GM10248 (cell line): ENCODE data around the gene FLNA.

Experiments used
- CTCF ChIA-PET: fragments of 300-600 bp; sonication (Branson Sonifier 250); formaldehyde crosslinking; extraction: SDS; loops from one replicate; lab custom pipeline; 2021; ENCODE audit warnings: antibody characterized with exemption; lab: Yijun Ruan, JAX
- POLR2A ChIA-PET: fragments of 350-650 bp; sonication (Branson Sonifier 250); formaldehyde crosslinking; extraction: SDS; loops from one replicate; lab custom pipeline; 2020; ENCODE audit warnings: antibody characterized with exemption; lab: Yijun Ruan, JAX
- DNase-seq: peaks from one replicate; pipeline ENCODE4 v3.0.0; 2012; ENCODE audit errors: extremely low spot score
- CTCF ChIP-seq: IDR thresholded peaks from 2 replicates; pipeline ENCODE4 v1.5.1; 2012; ENCODE audit warnings: mild to moderate bottlenecking, low read depth; ENCODE audit errors: extremely low read depth, missing control alignments, control extremely low read depth

FLNA gene

DNA sequence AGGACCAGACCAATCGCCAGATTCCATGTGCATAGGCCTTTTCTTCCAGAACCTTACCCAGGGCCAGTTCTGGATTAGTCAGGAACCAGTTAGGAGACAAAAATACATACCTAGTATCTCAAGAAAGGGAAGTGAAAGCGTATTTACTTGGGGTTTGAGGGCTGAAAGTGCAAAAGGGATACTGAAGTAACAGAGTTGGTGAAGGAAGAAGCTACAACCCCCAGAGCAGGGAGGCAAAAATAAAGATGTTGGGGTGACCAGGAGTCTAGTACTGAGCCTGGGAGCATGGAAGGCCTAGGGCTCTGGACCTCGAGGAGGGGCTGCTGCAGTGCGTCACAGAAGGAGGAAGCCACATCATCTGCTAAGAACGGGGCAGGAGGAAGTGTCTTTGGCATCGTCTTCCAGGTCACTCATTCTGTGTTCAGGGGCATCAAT lies 40.6 kb downstream of the FLNA start:
- TF ChIP-seq CTCF: no peak
- peak; percentile 43 for DNase-seq
- POLR2A ChIA-PET: no interaction called here
- CTCF ChIA-PET: interaction anchor here (1.5 kb wide), 1 partner anchor 15 kb away, joined by 4 read pairs; no protein-coding TSS in a partner anchor

GRCh38 chrX:154333116-154333515 lies 41.3 kb downstream of the FLNA start:
- no peak for TF ChIP-seq CTCF
- CTCF ChIA-PET: interaction anchor here (1.5 kb wide), 1 partner anchor 14 kb away, joined by 4 read pairs; no protein-coding TSS in a partner anchor
- POLR2A ChIA-PET: no interaction called here
- no peak for DNase-seq

GRCh38 chrX:154332561-154332960 lies 41.9 kb downstream of the FLNA start:
- CTCF ChIA-PET: no interaction called here
- TF ChIP-seq CTCF: no peak
- POLR2A ChIA-PET: no interaction called here
- no peak for DNase-seq

DNA sequence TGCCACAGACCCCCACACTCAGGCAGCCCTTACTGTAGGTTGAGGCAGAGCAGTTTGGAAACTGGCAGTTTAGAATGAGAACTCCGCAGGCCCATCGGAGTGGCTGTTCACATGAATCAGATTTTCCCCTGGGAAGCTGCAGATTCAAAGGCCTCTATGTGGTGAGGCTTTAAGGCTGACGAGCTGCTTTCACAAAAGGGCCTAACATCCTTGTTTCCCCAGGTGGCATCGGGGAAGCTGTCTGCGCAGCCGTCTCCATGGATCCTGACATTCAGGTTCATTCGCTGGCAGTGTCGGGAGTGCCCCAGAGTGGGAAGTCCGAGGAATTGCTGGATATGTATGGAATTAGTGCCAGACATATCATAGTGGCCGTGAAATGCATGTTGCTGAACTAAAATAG lies 45.1 kb downstream of the FLNA start:
- ChIA-PET CTCF (interaction anchor here (1.4 kb wide), 1 partner anchor 204 kb away, joined by 3 read pairs; no protein-coding TSS in a partner anchor), POLR2A (no interaction called here)
- TF ChIP-seq CTCF: no peak
- no peak for DNase-seq

DNA sequence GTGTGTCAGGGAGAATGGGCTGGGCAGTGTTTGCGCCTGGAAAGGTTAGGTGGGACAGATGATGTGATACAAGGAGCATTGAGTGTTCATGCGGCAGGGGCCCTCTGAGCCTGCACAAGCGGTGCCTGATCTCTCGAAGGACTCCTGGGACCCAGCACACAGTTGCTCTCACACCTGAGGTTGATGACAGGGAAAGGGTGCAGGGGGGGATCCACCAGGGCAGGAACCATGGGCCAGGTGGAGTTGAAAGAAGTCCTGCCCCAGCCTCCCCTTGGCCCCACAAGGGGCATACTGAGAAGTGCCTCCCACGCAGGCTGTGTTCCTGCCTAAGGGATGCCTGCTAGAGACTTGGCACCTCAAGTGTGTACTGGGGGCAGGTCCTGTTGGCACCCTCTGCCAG lies 45.8 kb downstream of the FLNA start:
- CTCF ChIA-PET: interaction anchor here (1.4 kb wide), 1 partner anchor 205 kb away, joined by 3 read pairs; no protein-coding TSS in a partner anchor
- TF ChIP-seq CTCF: no peak
- POLR2A ChIA-PET: no interaction called here
- DNase-seq: no peak

DNA sequence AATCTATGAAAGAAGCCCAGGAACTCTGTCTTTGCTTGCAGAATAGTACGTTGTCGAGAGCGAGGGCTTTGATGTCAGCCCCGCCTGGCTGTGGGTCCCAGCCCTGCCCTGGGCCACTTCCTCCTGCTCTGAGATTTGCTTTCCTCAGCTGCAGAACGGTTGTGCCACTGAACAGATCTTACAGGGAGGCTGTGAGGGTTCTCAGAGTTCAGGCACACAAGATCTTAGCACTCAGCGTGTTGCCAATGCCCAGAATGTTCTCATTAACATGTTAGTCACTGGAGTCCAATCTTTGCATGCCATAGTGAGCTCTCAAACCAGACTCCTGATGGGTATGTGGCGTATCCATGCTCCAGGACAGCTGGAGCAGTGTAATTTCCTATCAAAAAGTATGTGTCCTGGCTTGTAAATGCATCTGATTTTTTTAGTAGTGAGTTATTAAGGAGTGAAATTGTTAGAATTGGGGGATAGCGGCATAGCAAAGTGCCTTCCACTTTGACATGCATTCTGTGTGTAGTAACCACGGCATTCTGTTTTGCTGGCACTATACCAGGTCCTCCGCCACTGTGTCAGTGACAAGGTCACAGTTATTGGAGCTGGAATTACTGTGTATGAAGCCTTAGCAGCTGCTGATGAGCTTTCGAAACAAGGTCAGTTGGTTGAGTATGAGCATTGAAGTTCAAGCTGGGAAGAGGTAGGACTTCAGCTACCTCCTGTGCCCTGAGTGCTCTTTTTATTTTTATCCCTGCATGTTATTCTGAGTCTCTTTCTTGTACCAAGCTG lies 47.2 kb downstream of the FLNA start:
- DNase-seq: no peak
- CTCF ChIA-PET: interaction anchor here (1.1 kb wide), 1 partner anchor 19 kb away, joined by 3 read pairs; no protein-coding TSS in a partner anchor

More for the DNA sequence above, 47.2 kb downstream of the FLNA start:
- TF ChIP-seq CTCF: no peak
- POLR2A ChIA-PET: no interaction called here
